ENCODE results near the gene LIPG. TPM values are rescaled to one million over a fixed set of nuclear protein-coding genes. Genes with fewer than 3 reads are reported as not detected.

Gene LIPG
- polyA plus RNA-seq, 1 experiment: 0.25 TPM

DNA sequence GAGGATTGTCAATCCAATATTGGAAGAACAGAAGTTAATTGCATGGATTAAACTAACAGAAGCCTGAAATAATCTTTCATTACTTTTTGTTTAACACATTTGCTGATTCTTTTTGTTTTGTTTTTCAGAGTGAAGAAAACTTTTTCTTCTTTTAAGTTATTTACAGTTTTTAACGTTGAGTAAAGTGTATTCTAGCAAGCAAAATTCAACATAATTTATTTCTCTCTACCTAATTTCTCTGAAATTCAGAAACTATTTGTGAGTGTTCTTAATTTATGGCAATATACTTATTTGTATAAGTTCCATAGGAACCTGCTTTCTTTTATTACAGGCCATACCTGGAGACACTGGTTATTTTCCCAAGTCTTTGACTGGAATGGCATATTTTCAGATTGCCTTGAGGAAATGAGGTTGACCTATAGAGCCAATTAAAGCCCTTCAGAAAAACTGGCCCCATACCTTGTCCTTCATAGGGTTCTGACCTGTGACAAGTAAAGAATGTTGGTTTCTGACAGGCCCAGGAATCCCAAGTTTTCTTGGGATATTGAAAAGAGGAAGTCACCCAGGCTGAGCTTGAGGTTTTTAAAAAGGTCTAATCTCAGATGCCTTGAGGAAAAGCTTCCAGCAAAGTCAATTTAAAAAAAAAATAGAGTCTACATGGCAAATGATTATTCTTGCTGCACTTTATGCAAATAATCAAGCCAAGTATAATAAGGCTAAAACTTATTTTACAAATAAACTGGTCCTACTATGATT lies 26.8 kb upstream of the LIPG start:
- H3K27me3 ChIP-seq (ENCODE audit: control insufficient read depth, insufficient read depth, low read length): no peaks in the 10 kb centered on the region; the same call in 1 of the 2 replicates
- DNase-seq (ENCODE audit: low read depth): no peak
- POLR2A ChIA-PET: no interaction called here
- H3K36me3 ChIP-seq (ENCODE audit: control insufficient read depth, insufficient read depth, low read length): no peaks in the 10 kb centered on the region
- no peak overlapping the region for H3K4me3 ChIP-seq (ENCODE audit: low read depth, low read length)
- CTCF ChIA-PET: interaction anchor here (1.7 kb wide), 1 partner anchor 25 kb away, joined by 3 read pairs; no protein-coding TSS in a partner anchor
- TF ChIP-seq, protein P1, sequence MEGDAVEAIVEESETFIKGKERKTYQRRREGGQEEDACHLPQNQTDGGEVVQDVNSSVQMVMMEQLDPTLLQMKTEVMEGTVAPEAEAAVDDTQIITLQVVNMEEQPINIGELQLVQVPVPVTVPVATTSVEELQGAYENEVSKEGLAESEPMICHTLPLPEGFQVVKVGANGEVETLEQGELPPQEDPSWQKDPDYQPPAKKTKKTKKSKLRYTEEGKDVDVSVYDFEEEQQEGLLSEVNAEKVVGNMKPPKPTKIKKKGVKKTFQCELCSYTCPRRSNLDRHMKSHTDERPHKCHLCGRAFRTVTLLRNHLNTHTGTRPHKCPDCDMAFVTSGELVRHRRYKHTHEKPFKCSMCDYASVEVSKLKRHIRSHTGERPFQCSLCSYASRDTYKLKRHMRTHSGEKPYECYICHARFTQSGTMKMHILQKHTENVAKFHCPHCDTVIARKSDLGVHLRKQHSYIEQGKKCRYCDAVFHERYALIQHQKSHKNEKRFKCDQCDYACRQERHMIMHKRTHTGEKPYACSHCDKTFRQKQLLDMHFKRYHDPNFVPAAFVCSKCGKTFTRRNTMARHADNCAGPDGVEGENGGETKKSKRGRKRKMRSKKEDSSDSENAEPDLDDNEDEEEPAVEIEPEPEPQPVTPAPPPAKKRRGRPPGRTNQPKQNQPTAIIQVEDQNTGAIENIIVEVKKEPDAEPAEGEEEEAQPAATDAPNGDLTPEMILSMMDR (IDR thresholded peaks at IDR 0.05; ENCODE audit: insufficient read depth, low read depth, low read length): no peak

DNA sequence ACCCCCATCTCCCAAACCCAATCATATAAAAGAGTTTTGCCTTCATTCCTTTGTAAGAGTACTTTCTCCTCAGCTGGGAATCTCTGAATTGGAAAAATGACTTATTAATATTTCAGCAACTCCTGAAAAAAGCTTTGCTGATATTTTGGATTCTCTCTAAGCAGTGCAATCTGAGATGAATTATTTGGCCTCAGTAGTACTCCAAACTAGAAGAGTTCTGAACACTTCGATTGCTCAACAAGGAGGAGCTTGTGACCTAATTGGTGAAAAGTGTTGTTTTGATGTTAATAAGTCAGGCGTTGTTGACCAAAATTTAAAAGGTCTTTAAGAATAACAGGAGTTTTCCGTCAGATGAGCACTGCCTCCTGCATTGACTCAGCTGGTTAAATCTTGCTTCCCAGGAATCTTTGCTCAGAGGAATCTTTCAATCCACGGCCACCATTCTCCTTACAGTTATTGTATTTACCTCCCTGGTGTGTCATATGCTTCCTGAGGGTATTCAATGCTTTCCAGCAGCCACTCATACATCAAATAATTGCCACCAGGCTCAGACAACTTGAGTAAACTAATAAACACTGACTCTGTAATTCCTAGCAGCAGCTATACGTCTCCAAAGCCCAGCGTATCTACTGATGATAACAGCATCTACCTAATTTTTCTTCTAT lies 24.5 kb upstream of the LIPG start:
- CTCF ChIA-PET: interaction anchor here (0.7 to 1.4 kb wide), 5 partner anchors 22 to 323 kb away, joined by 3 to 5 read pairs (median 3); no protein-coding TSS in a partner anchor
- H3K4me3 ChIP-seq (ENCODE audit: low read depth, low read length): no peak overlapping the region
- DNase-seq (ENCODE audit: low read depth): no peak
- no peaks in the 10 kb centered on the region for H3K27me3 ChIP-seq (ENCODE audit: control insufficient read depth, insufficient read depth, low read length)
- POLR2A ChIA-PET: no interaction called here
- TF ChIP-seq, protein P1 (IDR thresholded peaks at IDR 0.05; ENCODE audit: insufficient read depth, low read depth, low read length): no peak
- no peaks in the 10 kb centered on the region for H3K36me3 ChIP-seq (ENCODE audit: control insufficient read depth, insufficient read depth, low read length)

DNA sequence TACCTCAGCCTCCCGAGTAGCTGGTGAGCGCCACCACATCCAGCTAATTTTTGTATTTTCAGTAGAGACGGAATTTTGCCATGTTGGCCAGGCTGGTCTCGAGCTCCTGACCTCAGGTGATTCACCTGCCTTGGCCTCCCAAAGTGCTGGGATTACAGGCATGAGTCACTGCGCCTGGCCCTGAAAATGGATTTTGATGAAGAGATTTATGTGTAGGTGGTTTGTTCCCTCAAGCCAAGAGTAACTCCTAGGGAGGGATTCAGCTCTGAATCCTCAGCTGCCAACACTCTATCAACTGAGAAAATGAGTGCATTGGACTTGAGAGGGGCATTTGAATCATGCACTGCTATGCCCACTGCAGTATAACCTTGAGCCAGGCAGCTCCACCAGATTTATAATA lies 17.5 kb upstream of the LIPG start:
- Histone ChIP-seq H3K27me3 (ENCODE audit: control insufficient read depth, insufficient read depth, low read length) (peaks cover 4% of the 10 kb centered on the region; the same call in 1 of the 2 replicates), H3K4me3 (ENCODE audit: low read depth, low read length) (no peak overlapping the region), H3K36me3 (ENCODE audit: control insufficient read depth, insufficient read depth, low read length) (no peaks in the 10 kb centered on the region)
- CTCF ChIA-PET: interaction anchor here (0.6 to 1.8 kb wide), 3 partner anchors 223 to 1265 kb away, joined by 3 to 5 read pairs (median 3); no protein-coding TSS in a partner anchor
- DNase-seq (ENCODE audit: low read depth): no peak
- TF ChIP-seq, protein P1 (IDR thresholded peaks at IDR 0.05; ENCODE audit: insufficient read depth, low read depth, low read length): no peak
- POLR2A ChIA-PET: no interaction called here

DNA sequence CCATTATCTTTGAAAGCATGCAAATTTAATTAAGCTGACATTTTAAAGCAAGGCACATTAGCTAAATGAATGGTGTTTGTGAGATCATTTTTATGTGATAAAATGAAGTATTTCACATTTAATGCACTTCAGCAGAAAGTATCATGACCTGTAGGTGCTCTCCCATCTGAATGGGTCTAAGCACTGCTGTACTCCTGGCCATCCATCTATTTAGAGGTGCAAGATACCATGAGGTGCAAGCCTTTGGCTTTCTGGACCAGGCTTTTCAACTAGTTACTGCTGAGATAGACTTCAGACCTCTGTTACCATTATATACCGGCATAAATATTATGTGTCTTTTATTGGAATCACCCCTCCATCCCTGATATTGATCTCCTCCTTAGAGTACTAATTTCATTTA lies 15.6 kb upstream of the LIPG start:
- POLR2A ChIA-PET: no interaction called here
- TF ChIP-seq, protein P1 (IDR thresholded peaks at IDR 0.05; ENCODE audit: insufficient read depth, low read depth, low read length): no peak
- no peaks in the 10 kb centered on the region for H3K36me3 ChIP-seq (ENCODE audit: control insufficient read depth, insufficient read depth, low read length)
- H3K4me3 ChIP-seq (ENCODE audit: low read depth, low read length): no peak overlapping the region
- DNase-seq (ENCODE audit: low read depth): no peak
- CTCF ChIA-PET: interaction anchor here (0.9 to 1.5 kb wide), 3 partner anchors 10 to 36 kb away, joined by 3 to 5 read pairs (median 3); no protein-coding TSS in a partner anchor
- H3K27me3 ChIP-seq (ENCODE audit: control insufficient read depth, insufficient read depth, low read length): peaks cover 4% of the 10 kb centered on the region

DNA sequence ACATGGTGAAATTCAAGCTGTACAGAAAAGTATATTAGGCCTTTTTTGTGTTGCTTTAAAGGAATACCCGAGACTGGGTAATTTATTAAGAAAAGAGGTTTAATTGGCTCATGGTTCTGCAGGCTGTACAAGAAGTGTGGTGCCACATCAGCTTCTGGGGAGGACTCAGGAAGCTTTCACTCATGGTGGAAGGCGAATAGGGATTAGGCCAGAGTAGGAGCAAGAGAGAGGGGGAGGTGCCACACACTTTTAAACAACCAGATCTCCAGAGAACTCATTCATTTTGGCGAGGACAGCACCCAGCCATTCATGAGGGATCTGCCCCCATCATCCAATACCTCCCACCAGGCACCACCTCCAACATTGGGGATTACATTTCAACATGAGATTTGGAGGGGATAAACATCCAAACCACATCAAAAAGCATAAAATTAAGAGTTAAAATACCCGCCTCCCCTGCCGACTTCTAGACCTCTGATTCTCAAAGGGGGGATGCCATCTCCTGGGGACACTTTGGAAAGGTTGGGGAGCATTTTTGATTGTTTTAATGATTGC lies 15.1 kb upstream of the LIPG start:
- Histone ChIP-seq H3K36me3 (ENCODE audit: control insufficient read depth, insufficient read depth, low read length) (no peaks in the 10 kb centered on the region), H3K27me3 (ENCODE audit: control insufficient read depth, insufficient read depth, low read length) (peaks cover 4% of the 10 kb centered on the region), H3K4me3 (ENCODE audit: low read depth, low read length) (no peak overlapping the region)
- ChIA-PET POLR2A (no interaction called here), CTCF (interaction anchor here (1.5 kb wide), 1 partner anchor 11 kb away, joined by 3 read pairs; no protein-coding TSS in a partner anchor)
- TF ChIP-seq, protein P1 (IDR thresholded peaks at IDR 0.05; ENCODE audit: insufficient read depth, low read depth, low read length): no peak
- no peak for DNase-seq (ENCODE audit: low read depth)

All from BJ (cell line).